ENCODE data around the gene LHX1.

LHX1 gene

DNA sequence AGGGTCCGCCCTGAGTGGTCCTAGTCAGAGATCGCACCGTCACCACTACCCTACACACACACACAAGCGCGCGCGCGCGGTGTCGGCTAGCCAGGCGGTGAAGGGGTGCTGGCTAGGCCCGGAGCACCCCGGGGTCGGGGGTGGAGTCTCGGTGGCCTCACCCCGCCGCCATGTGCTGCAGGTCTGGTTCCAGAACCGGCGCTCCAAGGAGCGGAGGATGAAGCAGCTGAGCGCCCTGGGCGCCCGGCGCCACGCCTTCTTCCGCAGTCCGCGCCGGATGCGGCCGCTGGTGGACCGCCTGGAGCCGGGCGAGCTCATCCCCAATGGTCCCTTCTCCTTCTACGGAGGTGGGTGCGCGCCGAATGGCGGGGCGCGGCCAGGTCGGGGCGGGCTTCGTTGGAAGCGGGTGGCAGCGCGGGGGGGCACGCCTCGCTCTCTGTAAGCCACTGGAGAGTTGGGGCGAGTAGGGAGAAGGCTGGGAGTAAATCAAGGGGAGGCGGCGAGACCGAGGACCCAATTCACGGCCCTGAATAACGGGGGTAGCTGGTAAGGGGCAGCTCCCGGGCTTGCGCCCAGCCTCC lies 4.8 kb downstream of the LHX1 start:
- H3F3A ChIP-seq (ENCODE audit: control insufficient read depth, insufficient read depth) = 0 out of 2 replicates have a peak, but pooled peaks cover 7% of the 10 kb centered on the region
- peaks cover 16% of the 10 kb centered on the region for H3K4me1 ChIP-seq (ENCODE audit: control insufficient read depth, low read length)
- no peaks in the 10 kb centered on the region for H3K9me2 ChIP-seq (replicated peaks; ENCODE audit: control insufficient read depth, low read length)
- H3K79me2 ChIP-seq (ENCODE audit: control insufficient read depth, low read length) = no peaks in the 10 kb centered on the region
- no peak for TF ChIP-seq EZH2phosphoT487 (IDR thresholded peaks at IDR 0.05; ENCODE audit: borderline replicate concordance, low read length)
- TF ChIP-seq, protein P1, sequence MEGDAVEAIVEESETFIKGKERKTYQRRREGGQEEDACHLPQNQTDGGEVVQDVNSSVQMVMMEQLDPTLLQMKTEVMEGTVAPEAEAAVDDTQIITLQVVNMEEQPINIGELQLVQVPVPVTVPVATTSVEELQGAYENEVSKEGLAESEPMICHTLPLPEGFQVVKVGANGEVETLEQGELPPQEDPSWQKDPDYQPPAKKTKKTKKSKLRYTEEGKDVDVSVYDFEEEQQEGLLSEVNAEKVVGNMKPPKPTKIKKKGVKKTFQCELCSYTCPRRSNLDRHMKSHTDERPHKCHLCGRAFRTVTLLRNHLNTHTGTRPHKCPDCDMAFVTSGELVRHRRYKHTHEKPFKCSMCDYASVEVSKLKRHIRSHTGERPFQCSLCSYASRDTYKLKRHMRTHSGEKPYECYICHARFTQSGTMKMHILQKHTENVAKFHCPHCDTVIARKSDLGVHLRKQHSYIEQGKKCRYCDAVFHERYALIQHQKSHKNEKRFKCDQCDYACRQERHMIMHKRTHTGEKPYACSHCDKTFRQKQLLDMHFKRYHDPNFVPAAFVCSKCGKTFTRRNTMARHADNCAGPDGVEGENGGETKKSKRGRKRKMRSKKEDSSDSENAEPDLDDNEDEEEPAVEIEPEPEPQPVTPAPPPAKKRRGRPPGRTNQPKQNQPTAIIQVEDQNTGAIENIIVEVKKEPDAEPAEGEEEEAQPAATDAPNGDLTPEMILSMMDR (IDR thresholded peaks at IDR 0.05; ENCODE audit: low read depth, low read length, poor library complexity, severe bottlenecking) = no peak
- H3K9me3 ChIP-seq (ENCODE audit: control insufficient read depth, insufficient read depth, low read length) = no peaks in the 10 kb centered on the region
- no peaks in the 10 kb centered on the region for H4K20me1 ChIP-seq (ENCODE audit: control insufficient read depth, insufficient read depth, low read depth, low read length)
- H3K4me2 ChIP-seq (ENCODE audit: low read length) = no peak overlapping the region
- H3K4me3 ChIP-seq (ENCODE audit: low read length) = no peak overlapping the region
- H3K27ac ChIP-seq (ENCODE audit: low read depth, low read length) = no peak overlapping the region
- H3K27me3 ChIP-seq (ENCODE audit: control insufficient read depth, low read length) = peaks cover 72% of the 10 kb centered on the region
- no peaks in the 10 kb centered on the region for H3K36me3 ChIP-seq (ENCODE audit: control insufficient read depth, low read length)

DNA sequence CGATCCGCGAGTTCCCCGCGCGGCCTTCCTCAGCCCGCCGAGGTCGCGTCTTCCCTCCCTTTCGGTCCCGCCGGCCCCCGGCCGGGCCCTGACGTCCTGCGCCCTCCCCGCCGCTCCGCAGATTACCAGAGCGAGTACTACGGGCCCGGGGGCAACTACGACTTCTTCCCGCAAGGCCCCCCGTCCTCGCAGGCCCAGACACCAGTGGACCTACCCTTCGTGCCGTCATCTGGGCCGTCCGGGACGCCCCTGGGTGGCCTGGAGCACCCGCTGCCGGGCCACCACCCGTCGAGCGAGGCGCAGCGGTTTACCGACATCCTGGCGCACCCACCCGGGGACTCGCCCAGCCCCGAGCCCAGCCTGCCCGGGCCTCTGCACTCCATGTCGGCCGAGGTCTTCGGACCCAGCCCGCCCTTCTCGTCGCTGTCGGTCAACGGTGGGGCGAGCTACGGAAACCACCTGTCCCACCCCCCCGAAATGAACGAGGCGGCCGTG lies 5.4 kb downstream of the LHX1 start:
- peaks cover 72% of the 10 kb centered on the region for H3K27me3 ChIP-seq (ENCODE audit: control insufficient read depth, low read length)
- H3K9me2 ChIP-seq (replicated peaks; ENCODE audit: control insufficient read depth, low read length) = no peaks in the 10 kb centered on the region
- no peaks in the 10 kb centered on the region for H3K9me3 ChIP-seq (ENCODE audit: control insufficient read depth, insufficient read depth, low read length)
- no peak overlapping the region for H3K4me3 ChIP-seq (ENCODE audit: low read length)
- no peaks in the 10 kb centered on the region for H3K36me3 ChIP-seq (ENCODE audit: control insufficient read depth, low read length)
- H3K4me1 ChIP-seq (ENCODE audit: control insufficient read depth, low read length) = peaks cover 14% of the 10 kb centered on the region
- no peaks in the 10 kb centered on the region for H3K79me2 ChIP-seq (ENCODE audit: control insufficient read depth, low read length)
- H3F3A ChIP-seq (ENCODE audit: control insufficient read depth, insufficient read depth) = 0 out of 2 replicates have a peak, but pooled peaks cover 7% of the 10 kb centered on the region
- no peak for TF ChIP-seq EZH2phosphoT487 (IDR thresholded peaks at IDR 0.05; ENCODE audit: borderline replicate concordance, low read length)
- TF ChIP-seq, protein P1 (IDR thresholded peaks at IDR 0.05; ENCODE audit: low read depth, low read length, poor library complexity, severe bottlenecking) = no peak
- H4K20me1 ChIP-seq (ENCODE audit: control insufficient read depth, insufficient read depth, low read depth, low read length) = no peaks in the 10 kb centered on the region
- no peak overlapping the region for H3K4me2 ChIP-seq (ENCODE audit: low read length)
- H3K27ac ChIP-seq (ENCODE audit: low read depth, low read length) = no peak overlapping the region

DNA sequence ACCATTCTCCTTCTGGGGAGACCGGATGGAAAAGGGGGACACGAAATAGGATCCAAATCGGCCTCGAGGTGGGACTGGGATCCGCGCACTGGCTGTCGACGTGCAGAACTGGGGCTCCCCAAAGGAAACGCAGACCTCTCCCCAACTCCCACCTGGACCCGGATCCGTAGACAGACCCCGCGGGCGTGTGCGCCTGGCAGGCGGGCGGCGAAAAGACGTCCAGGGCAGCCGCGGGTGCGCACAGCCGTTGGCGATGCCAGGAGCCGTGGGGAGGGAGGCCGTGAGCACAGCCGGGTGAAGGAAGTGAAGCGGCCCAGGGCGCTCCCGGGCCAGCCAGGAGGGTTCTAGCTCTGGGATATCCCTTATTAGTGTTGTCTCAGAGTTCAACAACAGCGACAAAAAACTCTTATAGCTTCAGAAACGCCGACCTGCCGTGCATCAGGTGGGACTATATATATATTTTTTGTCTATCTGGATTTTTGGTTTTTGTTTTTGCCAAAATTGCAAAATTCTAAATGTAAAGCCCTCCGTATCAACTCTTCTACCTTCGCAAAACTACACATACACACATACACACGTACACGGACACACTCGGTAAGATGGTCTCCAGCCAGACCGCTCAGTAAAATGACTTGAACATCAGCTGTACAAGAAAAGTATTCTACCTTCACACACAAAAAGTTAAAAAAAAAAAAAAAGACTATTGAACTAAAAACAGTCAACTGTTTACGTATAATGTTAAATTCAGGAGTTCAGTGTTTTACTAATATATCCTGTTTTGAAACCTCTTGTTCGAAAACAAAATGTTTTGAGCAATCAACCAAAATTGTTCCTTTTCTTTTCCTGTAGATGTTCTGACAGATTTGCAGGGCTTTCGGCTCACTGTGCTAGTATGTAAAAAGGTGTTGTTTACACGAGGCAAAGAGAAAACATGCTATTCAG lies 6.2 kb downstream of the LHX1 start:
- H3K4me1 ChIP-seq (ENCODE audit: control insufficient read depth, low read length) = peaks cover 14% of the 10 kb centered on the region
- H4K20me1 ChIP-seq (ENCODE audit: control insufficient read depth, insufficient read depth, low read depth, low read length) = no peaks in the 10 kb centered on the region
- peaks cover 66% of the 10 kb centered on the region for H3K27me3 ChIP-seq (ENCODE audit: control insufficient read depth, low read length)
- H3K27ac ChIP-seq (ENCODE audit: low read depth, low read length) = no peak overlapping the region
- no peak for TF ChIP-seq EZH2phosphoT487 (IDR thresholded peaks at IDR 0.05; ENCODE audit: borderline replicate concordance, low read length)
- TF ChIP-seq, protein P1 (IDR thresholded peaks at IDR 0.05; ENCODE audit: low read depth, low read length, poor library complexity, severe bottlenecking) = no peak
- H3F3A ChIP-seq (ENCODE audit: control insufficient read depth, insufficient read depth) = 0 out of 2 replicates have a peak, but pooled peaks cover 7% of the 10 kb centered on the region
- no peak overlapping the region for H3K4me3 ChIP-seq (ENCODE audit: low read length)
- no peaks in the 10 kb centered on the region for H3K9me2 ChIP-seq (replicated peaks; ENCODE audit: control insufficient read depth, low read length)
- H3K9me3 ChIP-seq (ENCODE audit: control insufficient read depth, insufficient read depth, low read length) = no peaks in the 10 kb centered on the region
- H3K79me2 ChIP-seq (ENCODE audit: control insufficient read depth, low read length) = no peaks in the 10 kb centered on the region
- H3K4me2 ChIP-seq (ENCODE audit: low read length) = no peak overlapping the region
- no peaks in the 10 kb centered on the region for H3K36me3 ChIP-seq (ENCODE audit: control insufficient read depth, low read length)
